Fibroblast of lung (primary cell): Measurements from ENCODE around the gene CLINT1. TPM values are rescaled to one million over a fixed set of nuclear protein-coding genes. Genes with fewer than 3 reads are reported as not detected.
A peak's percentile ranks its signal among the peaks of the same experiment; 100 is the strongest.

Experiments
- DNase-seq, 2 donors: peaks; one replicate each; pipeline versions ENCODE4 v3.0.0 to v3.0.0-alpha.2; 2010; ENCODE audit warnings: low read depth in 2 of 2
- H2AFZ ChIP-seq: 2 replicates; pipeline ENCODE4 v1.5.1; 2012; ENCODE audit warnings: low read length, control low read depth, inconsistent platforms
- H3K27ac ChIP-seq: 2 replicates; pipeline ENCODE4 v1.5.1; 2011; ENCODE audit warnings: low read length, control low read depth; ENCODE audit not compliant: insufficient read depth
- H3K27me3 ChIP-seq: 2 replicates; pipeline ENCODE4 v1.5.1; 2011; ENCODE audit warnings: mild to moderate bottlenecking, low read length; ENCODE audit not compliant: control insufficient read depth, insufficient read depth
- H3K36me3 ChIP-seq: 2 replicates; pipeline ENCODE4 v1.5.1; 2011; ENCODE audit warnings: low read length; ENCODE audit not compliant: control insufficient read depth, insufficient read depth
- H3K4me1 ChIP-seq: 2 replicates; pipeline ENCODE4 v1.5.1; 2011; ENCODE audit warnings: low read length; ENCODE audit not compliant: control insufficient read depth, insufficient read depth; ENCODE audit errors: extremely low read depth
- H3K4me2 ChIP-seq: 2 replicates; pipeline ENCODE4 v1.5.1; 2011; ENCODE audit warnings: low read length, control low read depth; ENCODE audit not compliant: insufficient read depth; ENCODE audit errors: extremely low read depth
- H3K4me3 ChIP-seq, 4 experiments: fragments of 200-600 bp in 1 of 4; sonication (generic) in 1 of 4; replicated peaks in 1 of 4; 2 replicates each; pipeline ENCODE4 v1.5.1; 2011 to 2016; ENCODE audit warnings: low read length in 4 of 4, low read depth in 3 of 4, mild to moderate bottlenecking in 3 of 4, control low read depth in 2 of 4, inconsistent platforms in 1 of 4, mixed read lengths in 1 of 4; ENCODE audit not compliant: insufficient read depth in 1 of 4; ENCODE audit errors: control extremely low read depth in 1 of 4
- H3K79me2 ChIP-seq: 2 replicates; pipeline ENCODE4 v1.5.1; 2012; ENCODE audit warnings: mild to moderate bottlenecking, low read length, inconsistent platforms; ENCODE audit not compliant: control insufficient read depth, insufficient read depth
- H3K9ac ChIP-seq: 2 replicates; pipeline ENCODE4 v1.5.1; 2011; ENCODE audit warnings: mild to moderate bottlenecking, low read length, control low read depth; ENCODE audit not compliant: insufficient read depth
- H3K9me3 ChIP-seq: 2 replicates; pipeline ENCODE4 v1.5.1; 2012; ENCODE audit warnings: low read depth, low read length; ENCODE audit not compliant: control insufficient read depth, insufficient read depth
- H4K20me1 ChIP-seq: 2 replicates; pipeline ENCODE4 v1.5.1; 2011; ENCODE audit warnings: low read length; ENCODE audit not compliant: control insufficient read depth, insufficient read depth; ENCODE audit errors: extremely low read depth
- CTCF ChIP-seq, 2 donors: IDR thresholded peaks in 1 of 2; conservative IDR thresholded peaks in 1 of 2; 1 replicate in 1 of 2; 2 replicates in 1 of 2; pipeline ENCODE4 v1.5.1; 2011 to 2012; ENCODE audit warnings: low read length in 2 of 2, control low read depth in 1 of 2, inconsistent platforms in 1 of 2, low read depth in 1 of 2, mild to moderate bottlenecking in 1 of 2
- EZH2 ChIP-seq: IDR thresholded peaks from 2 replicates; pipeline ENCODE4 v1.5.1; 2012; ENCODE audit warnings: low read length, control low read depth, mild to moderate bottlenecking; ENCODE audit errors: missing control alignments
- polyA plus RNA-seq, 2 donors: library from polyadenylated mRNA; depleted of rRNA in 1 of 2; stranded (reverse) in 1 of 2; unstranded in 1 of 2; fragments of >200 nt; gene quantifications; 2 replicates each; pipeline ENCODE4 v1.2.1, GENCODE V29; 2011 to 2012; ENCODE audit warnings: missing spikeins in 1 of 2
- total RNA-seq: library from RNA; depleted of rRNA; stranded (reverse); fragments of >200 nt; gene quantifications from 2 replicates; pipeline ENCODE4 v1.2.1, GENCODE V29; 2014

Gene CLINT1
- total and polyA plus RNA-seq, 2 donors (not counting 1 experiment from before 2014, with no cell fraction given): 82.4 to 99.0 TPM

GRCh38 chr5:157817928-157818327 is 41.0 kb downstream of the CLINT1 start:
- no peak for TF ChIP-seq EZH2
- TF ChIP-seq CTCF (conservative IDR thresholded peaks at IDR 0.05 in 1 of 2, IDR thresholded peaks at IDR 0.05 in 1 of 2; ENCODE audit: low read depth in 1 of 2, low read length in 2 of 2): no peak

GRCh38 chr5:157817387-157817702 is 41.6 kb downstream of the CLINT1 start:
- H3K4me2 ChIP-seq: no peak overlapping the region
- H2AFZ ChIP-seq: no peak overlapping the region
- no peak for DNase-seq
- peaks cover 20% of the 10 kb centered on the region for H3K79me2 ChIP-seq
- H3K27ac ChIP-seq: no peak overlapping the region
- no peaks in the 10 kb centered on the region for H3K9me3 ChIP-seq
- peaks cover 7% of the 10 kb centered on the region for H3K4me1 ChIP-seq
- no peak overlapping the region for H3K9ac ChIP-seq
- TF ChIP-seq CTCF (conservative IDR thresholded peaks at IDR 0.05 in 1 of 2, IDR thresholded peaks at IDR 0.05 in 1 of 2; ENCODE audit: low read depth in 1 of 2, low read length in 2 of 2) (no peak), EZH2 (no peak)
- H3K4me3 ChIP-seq: no peak overlapping the region
- peaks cover 7% of the 10 kb centered on the region for H3K36me3 ChIP-seq
- H4K20me1 ChIP-seq: no peaks in the 10 kb centered on the region
- H3K27me3 ChIP-seq: no peaks in the 10 kb centered on the region

More at GRCh38 chr5:157817928-157818327, 41.0 kb downstream of the CLINT1 start:
- Histone ChIP-seq H3K9me3 (no peaks in the 10 kb centered on the region), H4K20me1 (peaks cover 2% of the 10 kb centered on the region), H3K79me2 (peaks cover 20% of the 10 kb centered on the region), H3K27ac (no peak overlapping the region), H3K4me3 (no peak overlapping the region), H3K4me2 (no peak overlapping the region), H3K4me1 (peaks cover 9% of the 10 kb centered on the region), H3K27me3 (no peaks in the 10 kb centered on the region), H3K9ac (no peak overlapping the region), H2AFZ (no peak overlapping the region), H3K36me3 (peaks cover 5% of the 10 kb centered on the region)
- no peak for DNase-seq

- H3K79me2 ChIP-seq: peaks cover 19% of the 10 kb centered on the region
Measured at GRCh38 chr5:157816682-157817386, 42.1 kb downstream of the CLINT1 start.

More at GRCh38 chr5:157816682-157817386, 42.1 kb downstream of the CLINT1 start:
- Histone ChIP-seq H3K36me3 (peaks cover 7% of the 10 kb centered on the region), H3K27ac (no peak overlapping the region), H4K20me1 (no peaks in the 10 kb centered on the region), H2AFZ (no peak overlapping the region), H3K4me2 (no peak overlapping the region), H3K9me3 (no peaks in the 10 kb centered on the region), H3K9ac (no peak overlapping the region), H3K27me3 (no peaks in the 10 kb centered on the region), H3K4me3 (no peak overlapping the region), H3K4me1 (peaks cover 6% of the 10 kb centered on the region)
- TF ChIP-seq EZH2 (no peak), CTCF (conservative IDR thresholded peaks at IDR 0.05 in 1 of 2, IDR thresholded peaks at IDR 0.05 in 1 of 2; ENCODE audit: low read depth in 1 of 2, low read length in 2 of 2) (peak in 1 of 2 donors; percentile 26)
- DNase-seq: peak in 1 of 2 donors; percentile 45
